Kasumi-1 (cell line): ENCODE results near the gene SSBP2.
A peak's percentile ranks its signal among the peaks of the same experiment; 100 is the strongest.
"Not testable (repeated sequence)": the region's sequence is repeated elsewhere in the genome, so short reads cannot be mapped to it uniquely, and the experiment has no call there.

ENCODE experiments used
- DNase-seq, 2 experiments: peaks; one replicate each; lab custom pipeline; 2025; lab: John Stamatoyannopoulos, UW

SSBP2 gene

GRCh38 chr5:81427566-81427965, 323.3 kb downstream of the SSBP2 start:
- no peak for DNase-seq

GRCh38 chr5:81426359-81427030, 324.4 kb downstream of the SSBP2 start:
- no peak for DNase-seq

GRCh38 chr5:81425569-81425968, 325.3 kb downstream of the SSBP2 start:
- peak; percentile 43 to 72 for DNase-seq

- DNase-seq: no peak
These were observed 326.2 kb downstream of the SSBP2 start for GRCh38 chr5:81424728-81425127.

GRCh38 chr5:81422671-81423070, 328.2 kb downstream of the SSBP2 start:
- DNase-seq: no peak

- peak; percentile 72 to 75 for DNase-seq
These were observed 330.7 kb downstream of the SSBP2 start for GRCh38 chr5:81420039-81420667.

GRCh38 chr5:81418606-81419005, 332.3 kb downstream of the SSBP2 start:
- DNase-seq: no peak

- no peak for DNase-seq
These were observed 333.8 kb downstream of the SSBP2 start for GRCh38 chr5:81417052-81417451.

GRCh38 chr5:81409896-81410295, 341.0 kb downstream of the SSBP2 start:
- no peak for DNase-seq

GRCh38 chr5:81409361-81409760, 341.5 kb downstream of the SSBP2 start:
- no peak for DNase-seq

GRCh38 chr5:81408496-81408895, 342.4 kb downstream of the SSBP2 start:
- no peak for DNase-seq

- DNase-seq: not testable (repeated sequence)
These were observed 343.1 kb downstream of the SSBP2 start for GRCh38 chr5:81407811-81408210.

- no peak for DNase-seq
These were observed 345.6 kb downstream of the SSBP2 start for GRCh38 chr5:81405126-81405891.

- DNase-seq: no peak
These were observed 348.5 kb downstream of the SSBP2 start for GRCh38 chr5:81402192-81402930.

GRCh38 chr5:81401266-81401665, 349.6 kb downstream of the SSBP2 start:
- no peak for DNase-seq

GRCh38 chr5:81400375-81400774, 350.5 kb downstream of the SSBP2 start:
- peak; percentile 73 to 75 for DNase-seq

- peak; percentile 26 to 40 for DNase-seq
These were observed 352.2 kb downstream of the SSBP2 start for GRCh38 chr5:81398741-81399140.

GRCh38 chr5:81397176-81397575, 353.7 kb downstream of the SSBP2 start:
- no peak for DNase-seq

GRCh38 chr5:81395262-81395661, 355.6 kb downstream of the SSBP2 start:
- DNase-seq: no peak

- DNase-seq: no peak
These were observed 356.8 kb downstream of the SSBP2 start, which contains the start of gene ACOT12 for GRCh38 chr5:81393783-81394718. ACOT12 (minus strand) TSS chr5:81394134; CDS start chr5:81394114, 20 bp downstream.

- no peak for DNase-seq
These were observed 357.5 kb downstream of the SSBP2 start for GRCh38 chr5:81393430-81393782.
